Measurements from ENCODE around the gene MOXD1. TPM values are rescaled to one million over a fixed set of nuclear protein-coding genes. Genes with fewer than 3 reads are reported as not detected.

MOXD1 gene
- total RNA-seq, 1 donor, result 78.8 TPM

DNA sequence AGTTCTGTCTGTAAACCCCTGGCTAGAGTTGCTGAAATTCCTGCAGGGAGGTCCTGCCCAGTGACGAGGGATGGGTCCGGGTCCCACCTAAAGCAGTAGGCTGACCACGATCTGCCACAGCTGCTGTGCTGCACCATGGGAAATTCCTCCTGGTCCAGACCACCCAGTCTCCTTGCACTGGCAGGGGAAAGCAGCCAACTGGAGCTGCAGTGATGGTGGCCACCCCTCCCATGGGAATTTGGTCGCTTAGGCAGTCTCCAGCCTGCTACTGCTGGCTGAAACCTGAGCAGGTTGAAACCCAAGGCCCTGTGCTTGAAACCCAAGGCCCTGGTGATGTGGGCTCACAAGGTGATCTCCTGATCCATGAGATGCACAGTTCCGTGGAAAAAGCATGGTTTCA is 23.9 kb upstream of the MOXD1 start:
- TF ChIP-seq, protein P1, sequence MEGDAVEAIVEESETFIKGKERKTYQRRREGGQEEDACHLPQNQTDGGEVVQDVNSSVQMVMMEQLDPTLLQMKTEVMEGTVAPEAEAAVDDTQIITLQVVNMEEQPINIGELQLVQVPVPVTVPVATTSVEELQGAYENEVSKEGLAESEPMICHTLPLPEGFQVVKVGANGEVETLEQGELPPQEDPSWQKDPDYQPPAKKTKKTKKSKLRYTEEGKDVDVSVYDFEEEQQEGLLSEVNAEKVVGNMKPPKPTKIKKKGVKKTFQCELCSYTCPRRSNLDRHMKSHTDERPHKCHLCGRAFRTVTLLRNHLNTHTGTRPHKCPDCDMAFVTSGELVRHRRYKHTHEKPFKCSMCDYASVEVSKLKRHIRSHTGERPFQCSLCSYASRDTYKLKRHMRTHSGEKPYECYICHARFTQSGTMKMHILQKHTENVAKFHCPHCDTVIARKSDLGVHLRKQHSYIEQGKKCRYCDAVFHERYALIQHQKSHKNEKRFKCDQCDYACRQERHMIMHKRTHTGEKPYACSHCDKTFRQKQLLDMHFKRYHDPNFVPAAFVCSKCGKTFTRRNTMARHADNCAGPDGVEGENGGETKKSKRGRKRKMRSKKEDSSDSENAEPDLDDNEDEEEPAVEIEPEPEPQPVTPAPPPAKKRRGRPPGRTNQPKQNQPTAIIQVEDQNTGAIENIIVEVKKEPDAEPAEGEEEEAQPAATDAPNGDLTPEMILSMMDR (IDR thresholded peaks at IDR 0.05; ENCODE audit: insufficient read depth, low read length), result no peak
- DNase-seq (ENCODE audit: low read depth), result no peak
- no peak overlapping the region for H3K4me3 ChIP-seq (ENCODE audit: low read depth, low read length)

DNA sequence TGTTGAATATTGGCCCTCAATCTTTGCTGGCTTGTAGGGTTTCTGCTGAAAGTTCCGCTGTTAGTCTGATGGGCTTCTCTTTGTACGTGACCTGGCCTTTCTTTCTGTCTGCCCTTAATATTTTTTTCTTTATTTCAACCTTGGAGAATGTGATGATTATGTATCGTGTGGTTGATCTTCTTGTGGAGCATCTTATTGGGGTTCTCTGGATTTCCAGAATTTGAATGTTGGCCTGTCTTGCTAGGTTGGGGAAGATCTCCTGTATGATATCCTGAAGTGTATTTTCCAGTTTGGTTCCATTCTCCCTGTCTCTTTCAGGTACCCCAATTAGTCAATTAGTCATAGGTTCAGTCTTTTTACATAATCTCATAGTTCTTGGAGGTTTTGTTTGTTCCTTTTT is 22.6 kb upstream of the MOXD1 start:
- TF ChIP-seq, protein P1 (IDR thresholded peaks at IDR 0.05; ENCODE audit: insufficient read depth, low read length), result no peak
- H3K4me3 ChIP-seq (ENCODE audit: low read depth, low read length), result no peak overlapping the region
- no peak for DNase-seq (ENCODE audit: low read depth)

DNA sequence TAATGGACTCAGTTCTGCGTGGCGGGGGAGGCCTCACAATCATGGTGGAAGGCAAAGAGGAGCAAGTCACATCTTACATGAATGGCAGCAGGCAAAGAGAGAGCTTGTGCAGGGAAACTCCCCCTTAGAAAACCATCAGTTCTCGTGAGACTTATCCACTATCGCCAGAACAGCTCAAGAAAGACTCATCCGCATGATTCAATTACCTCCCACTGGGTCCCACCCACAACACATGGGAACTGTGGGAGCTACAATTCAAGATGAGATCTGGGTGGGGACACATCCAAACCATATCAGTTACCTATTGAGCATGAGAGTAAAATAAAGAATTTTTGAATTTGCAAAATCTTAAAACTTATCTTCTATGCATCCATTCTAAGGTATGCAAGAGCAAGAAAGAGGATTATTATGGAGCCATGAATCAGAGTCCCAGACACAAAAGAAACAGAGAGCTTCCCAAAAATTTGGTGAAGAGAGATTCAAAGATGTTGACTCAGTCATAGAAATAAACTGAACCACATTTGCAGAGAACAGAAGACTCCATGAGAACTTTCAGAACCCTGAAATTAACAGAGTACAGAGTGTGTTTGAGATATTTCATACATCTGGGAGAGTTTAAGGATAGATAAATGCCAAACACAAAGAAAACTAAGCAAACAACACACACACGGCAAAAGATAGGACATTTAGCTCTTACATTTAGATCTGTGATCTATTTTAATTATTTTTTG is 17.1 kb upstream of the MOXD1 start:
- no peak for DNase-seq (ENCODE audit: low read depth)
- TF ChIP-seq, protein P1 (IDR thresholded peaks at IDR 0.05; ENCODE audit: insufficient read depth, low read length), result no peak
- H3K4me3 ChIP-seq (ENCODE audit: low read depth, low read length), result no peak overlapping the region

DNA sequence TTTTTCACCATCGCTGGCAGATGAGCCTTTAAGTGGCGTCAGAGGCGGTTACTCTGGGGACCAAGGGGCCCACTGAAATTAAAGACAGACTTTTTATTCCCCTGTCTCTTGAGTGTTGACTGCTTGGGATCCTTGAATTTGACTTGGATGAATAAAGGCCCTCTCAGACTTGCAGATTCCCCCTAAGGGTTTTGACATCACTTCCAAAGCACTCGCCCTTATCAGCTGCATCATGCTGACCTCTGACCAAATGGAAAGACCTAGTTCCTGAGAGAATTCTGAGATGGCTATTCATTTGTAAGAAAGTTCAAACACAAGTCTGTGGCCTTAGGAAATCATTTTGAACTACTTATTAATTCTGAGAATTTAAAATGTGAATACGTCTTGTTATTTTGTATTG is 13.5 kb upstream of the MOXD1 start:
- no peak overlapping the region for H3K4me3 ChIP-seq (ENCODE audit: low read depth, low read length)
- TF ChIP-seq, protein P1 (IDR thresholded peaks at IDR 0.05; ENCODE audit: insufficient read depth, low read length), result no peak
- no peak for DNase-seq (ENCODE audit: low read depth)

DNA sequence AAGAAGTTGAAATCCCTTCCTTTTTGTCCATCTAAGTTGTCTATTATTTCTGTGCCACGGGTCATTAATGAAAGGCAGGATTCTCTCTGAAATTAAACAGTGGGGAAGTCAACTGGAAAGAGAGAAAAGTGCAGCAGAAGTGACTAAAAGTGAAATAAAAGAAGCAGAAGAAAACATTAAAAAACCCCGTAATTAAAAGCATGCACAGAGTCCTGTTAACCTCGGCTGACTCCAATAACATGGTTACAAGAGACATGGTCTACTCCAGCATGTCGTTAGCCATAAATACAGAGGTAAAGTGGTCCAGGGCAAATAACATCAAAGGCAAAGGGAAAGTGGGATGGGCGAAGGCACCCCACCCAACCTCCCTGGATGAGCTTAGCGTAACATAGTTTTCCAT is 13.0 kb upstream of the MOXD1 start:
- TF ChIP-seq, protein P1 (IDR thresholded peaks at IDR 0.05; ENCODE audit: insufficient read depth, low read length), result no peak
- no peak overlapping the region for H3K4me3 ChIP-seq (ENCODE audit: low read depth, low read length)
- DNase-seq (ENCODE audit: low read depth), result no peak

DNA sequence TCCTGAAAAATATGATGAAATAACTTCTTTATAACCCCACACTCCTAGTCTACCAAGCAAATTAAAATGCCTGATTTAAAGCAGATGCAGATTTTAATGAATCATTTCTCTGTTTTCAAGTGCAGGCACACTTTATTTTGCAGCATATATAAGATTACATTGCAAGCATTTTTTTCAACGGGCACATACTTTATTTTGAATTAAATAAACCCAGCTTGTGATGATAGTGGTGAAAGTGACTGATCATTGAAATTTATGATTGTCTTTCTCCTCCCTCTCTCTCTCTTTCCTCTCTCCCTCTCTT is 12.2 kb upstream of the MOXD1 start:
- TF ChIP-seq, protein P1 (IDR thresholded peaks at IDR 0.05; ENCODE audit: insufficient read depth, low read length), result no peak
- DNase-seq (ENCODE audit: low read depth), result no peak
- no peak overlapping the region for H3K4me3 ChIP-seq (ENCODE audit: low read depth, low read length)

Measured in fibroblast of the aortic adventitia (primary cell).